OCI-LY1 (cell line): Measurements from ENCODE around the gene PLEKHH1.

Experiments used
- H2AFZ ChIP-seq: fragments of 200-600 bp; sonication (generic), shearing (Covaris generic); 2 replicates; pipeline ENCODE4 v1.6.0; 2014; ENCODE audit warnings: antibody characterized with exemption, mild to moderate bottlenecking, low read length
- H3F3A ChIP-seq: fragments of 200-600 bp; sonication (generic), shearing (Covaris generic); 2 replicates; pipeline ENCODE4 v1.6.0; 2014; ENCODE audit warnings: mild to moderate bottlenecking, antibody characterized with exemption, low read length, moderate library complexity; ENCODE audit not compliant: insufficient read depth
- H3K27ac ChIP-seq: fragments of 200-600 bp; sonication (generic); 2 replicates; pipeline ENCODE4 v1.5.1; 2014; ENCODE audit warnings: low read length, mixed run types, mild to moderate bottlenecking, low read depth; ENCODE audit not compliant: poor library complexity, severe bottlenecking
- H3K27me3 ChIP-seq: fragments of 200-600 bp; sonication (generic); 2 replicates; pipeline ENCODE4 v1.6.0; 2014; ENCODE audit warnings: antibody characterized with exemption, mild to moderate bottlenecking, low read length, moderate library complexity; ENCODE audit not compliant: insufficient read depth
- H3K36me3 ChIP-seq: fragments of 200-600 bp; sonication (generic); 2 replicates; pipeline ENCODE4 v1.6.1; 2014; ENCODE audit warnings: mild to moderate bottlenecking, antibody characterized with exemption, low read length, moderate library complexity, mixed read lengths; ENCODE audit not compliant: insufficient read depth
- H3K4me1 ChIP-seq: fragments of 200-600 bp; sonication (generic); 2 replicates; pipeline ENCODE4 v1.5.1; 2014; ENCODE audit warnings: mild to moderate bottlenecking, low read length, moderate library complexity; ENCODE audit not compliant: insufficient read depth, severe bottlenecking
- H3K4me2 ChIP-seq: fragments of 200-600 bp; sonication (generic), shearing (Covaris generic); 2 replicates; pipeline ENCODE4 v1.6.1; 2014; ENCODE audit warnings: low read length
- H3K4me3 ChIP-seq: fragments of 200-600 bp; sonication (generic); 2 replicates; pipeline ENCODE4 v1.5.1; 2014; ENCODE audit warnings: low read length, low read depth, mild to moderate bottlenecking, mixed read lengths; ENCODE audit not compliant: poor library complexity, severe bottlenecking
- H3K79me2 ChIP-seq: fragments of 200-600 bp; shearing (Covaris generic); 2 replicates; pipeline ENCODE4 v1.6.1; 2016; ENCODE audit warnings: mixed run types, low read length, mixed read lengths; ENCODE audit not compliant: insufficient read depth
- H3K9ac ChIP-seq: fragments of 200-600 bp; sonication (generic), shearing (Covaris generic); 2 replicates; pipeline ENCODE4 v1.6.1; 2014; ENCODE audit warnings: mild to moderate bottlenecking, low read length, mixed read lengths
- H3K9me2 ChIP-seq: fragments of 200-600 bp; sonication (generic), shearing (Covaris generic); 2 replicates; pipeline ENCODE4 v1.6.1; 2014; ENCODE audit warnings: low read depth, mild to moderate bottlenecking, low read length, mixed read lengths
- H3K9me3 ChIP-seq: fragments of 200-600 bp; shearing (Covaris generic); 2 replicates; pipeline ENCODE4 v1.6.1; 2014; ENCODE audit warnings: low read length, mixed read lengths
- H4K20me1 ChIP-seq: fragments of 200-600 bp; sonication (generic), shearing (Covaris generic); 2 replicates; pipeline ENCODE4 v1.6.0; 2016; ENCODE audit warnings: mild to moderate bottlenecking, low read length; ENCODE audit not compliant: insufficient read depth
- CTCF ChIP-seq: fragments of 200-600 bp; sonication (generic), shearing (Covaris generic); IDR thresholded peaks from 2 replicates; pipeline ENCODE4 v1.5.1; 2017; ENCODE audit warnings: mild to moderate bottlenecking, antibody characterized with exemption, low read length, moderate library complexity, mixed read lengths
- EZH2 ChIP-seq: fragments of 200-600 bp; sonication (generic), shearing (Covaris generic); IDR thresholded peaks from 2 replicates; pipeline ENCODE4 v1.8.0; 2017; ENCODE audit warnings: borderline replicate concordance, mixed run types, mild to moderate bottlenecking, antibody characterized with exemption, low read length, moderate library complexity, mixed read lengths

Gene PLEKHH1

GRCh38 chr14:67551940-67552339, 18.9 kb downstream of the PLEKHH1 start:
- Histone ChIP-seq H3K9me2 (no peaks in the 10 kb centered on the region), H3K9ac (no peak overlapping the region), H3F3A (no peaks in the 10 kb centered on the region)

GRCh38 chr14:67553547-67553946, 20.5 kb downstream of the PLEKHH1 start:
- no peaks in the 10 kb centered on the region; the same call in 1 of the 2 replicates for H3K27me3 ChIP-seq
- no peak overlapping the region for H3K4me2 ChIP-seq
- H4K20me1 ChIP-seq, result no peaks in the 10 kb centered on the region
- no peaks in the 10 kb centered on the region for H3K36me3 ChIP-seq
- no peaks in the 10 kb centered on the region for H3K79me2 ChIP-seq
- H3K9me2 ChIP-seq, result no peaks in the 10 kb centered on the region
- no peaks in the 10 kb centered on the region for H3F3A ChIP-seq
- H3K4me3 ChIP-seq, result no peak overlapping the region
- no peak overlapping the region for H3K9ac ChIP-seq
- no peak for TF ChIP-seq CTCF
- TF ChIP-seq EZH2, result no peak
- H2AFZ ChIP-seq, result no peak overlapping the region
- H3K4me1 ChIP-seq, result no peaks in the 10 kb centered on the region
- H3K9me3 ChIP-seq, result no peaks in the 10 kb centered on the region
- no peak overlapping the region for H3K27ac ChIP-seq

More at GRCh38 chr14:67551940-67552339, 18.9 kb downstream of the PLEKHH1 start:
- Histone ChIP-seq H3K4me2 (no peak overlapping the region), H3K4me3 (no peak overlapping the region), H3K27me3 (no peaks in the 10 kb centered on the region; the same call in 1 of the 2 replicates), H3K4me1 (no peaks in the 10 kb centered on the region), H3K79me2 (no peaks in the 10 kb centered on the region), H4K20me1 (no peaks in the 10 kb centered on the region), H2AFZ (no peak overlapping the region), H3K36me3 (no peaks in the 10 kb centered on the region), H3K9me3 (no peaks in the 10 kb centered on the region), H3K27ac (no peak overlapping the region)
- no peak for TF ChIP-seq EZH2
- no peak for TF ChIP-seq CTCF

GRCh38 chr14:67554341-67554740, 21.3 kb downstream of the PLEKHH1 start:
- Histone ChIP-seq H3K27ac (no peak overlapping the region), H2AFZ (no peak overlapping the region), H3F3A (no peaks in the 10 kb centered on the region), H3K36me3 (no peaks in the 10 kb centered on the region), H3K79me2 (no peaks in the 10 kb centered on the region), H4K20me1 (no peaks in the 10 kb centered on the region), H3K4me1 (no peaks in the 10 kb centered on the region), H3K9me3 (no peaks in the 10 kb centered on the region), H3K27me3 (no peaks in the 10 kb centered on the region; the same call in 1 of the 2 replicates), H3K9me2 (no peaks in the 10 kb centered on the region), H3K9ac (no peak overlapping the region), H3K4me3 (no peak overlapping the region), H3K4me2 (no peak overlapping the region)
- no peak for TF ChIP-seq EZH2
- no peak for TF ChIP-seq CTCF
